Esophagus mucosa (tissue), 1 donor: Measurements from ENCODE around the gene LAMC2. TPM values are rescaled to one million over a fixed set of nuclear protein-coding genes. Genes with fewer than 3 reads are reported as not detected.
"Not testable (repeated sequence)": the region's sequence is repeated elsewhere in the genome, so short reads cannot be mapped to it uniquely, and the experiment has no call there.

ENCODE experiments used
- ATAC-seq: fragments of 200-7000 bp; cut with Tn5 transposase; one replicate; pipeline ENCODE4 v1.9.1; 2020
- total RNA-seq: library from RNA; stranded (reverse); gene quantifications from one replicate; pipeline ENCODE4 v1.2.4, GENCODE V29; 2023
- donor health status: DM: yes; HTN: yes; CAD: no.

The LAMC2 gene
- 15.9 TPM for total RNA-seq

- peak; percentile 99 for ATAC-seq
These were observed at the start of gene LAMC2 for GRCh38 chr1:183185941-183186490. LAMC2 (plus strand) TSS chr1:183186264; CDS start chr1:183186353, 89 bp downstream.

- no peak for ATAC-seq
These were observed 48.3 kb upstream of the LAMC2 start for GRCh38 chr1:183137782-183138181.

- no peak for ATAC-seq
These were observed 47.8 kb upstream of the LAMC2 start for GRCh38 chr1:183138301-183138700.

- no peak for ATAC-seq
These were observed 46.7 kb upstream of the LAMC2 start for GRCh38 chr1:183139281-183139942.

GRCh38 chr1:183140633-183141032 lies 45.4 kb upstream of the LAMC2 start:
- no peak for ATAC-seq

- no peak for ATAC-seq
These were observed 43.9 kb upstream of the LAMC2 start for GRCh38 chr1:183142171-183142570.

- ATAC-seq: no peak
These were observed 42.3 kb upstream of the LAMC2 start for GRCh38 chr1:183143576-183144315.

- no peak for ATAC-seq
These were observed 41.3 kb upstream of the LAMC2 start for GRCh38 chr1:183144752-183145151.

- no peak for ATAC-seq
These were observed 38.3 kb upstream of the LAMC2 start for GRCh38 chr1:183147735-183148134.

- no peak for ATAC-seq
These were observed 37.5 kb upstream of the LAMC2 start for GRCh38 chr1:183148599-183148998.

GRCh38 chr1:183149273-183149672 lies 36.8 kb upstream of the LAMC2 start:
- no peak for ATAC-seq

- ATAC-seq: not testable (repeated sequence)
These were observed 36.0 kb upstream of the LAMC2 start for GRCh38 chr1:183150032-183150431.

- no peak for ATAC-seq
These were observed 35.6 kb upstream of the LAMC2 start for GRCh38 chr1:183150445-183150844.

- ATAC-seq: no peak
These were observed 33.9 kb upstream of the LAMC2 start for GRCh38 chr1:183152180-183152579.

- no peak for ATAC-seq
These were observed 30.1 kb upstream of the LAMC2 start for GRCh38 chr1:183155939-183156338.

GRCh38 chr1:183159960-183160359 lies 26.1 kb upstream of the LAMC2 start:
- peak; percentile 100 for ATAC-seq

- no peak for ATAC-seq
These were observed 24.7 kb upstream of the LAMC2 start for GRCh38 chr1:183161391-183161790.

- ATAC-seq: no peak
These were observed 22.7 kb upstream of the LAMC2 start for GRCh38 chr1:183163316-183163715.

- ATAC-seq: no peak
These were observed 21.7 kb upstream of the LAMC2 start for GRCh38 chr1:183164340-183164739.

GRCh38 chr1:183164963-183165362 lies 21.1 kb upstream of the LAMC2 start:
- no peak for ATAC-seq

- ATAC-seq: no peak
These were observed 20.6 kb upstream of the LAMC2 start for GRCh38 chr1:183165456-183165855.

GRCh38 chr1:183166454-183166853 lies 19.6 kb upstream of the LAMC2 start:
- ATAC-seq: no peak

GRCh38 chr1:183167676-183168075 lies 18.4 kb upstream of the LAMC2 start:
- ATAC-seq: no peak

- no peak for ATAC-seq
These were observed 17.8 kb upstream of the LAMC2 start for GRCh38 chr1:183168308-183168707.
